ENCODE results near the gene DPP6.

DNA sequence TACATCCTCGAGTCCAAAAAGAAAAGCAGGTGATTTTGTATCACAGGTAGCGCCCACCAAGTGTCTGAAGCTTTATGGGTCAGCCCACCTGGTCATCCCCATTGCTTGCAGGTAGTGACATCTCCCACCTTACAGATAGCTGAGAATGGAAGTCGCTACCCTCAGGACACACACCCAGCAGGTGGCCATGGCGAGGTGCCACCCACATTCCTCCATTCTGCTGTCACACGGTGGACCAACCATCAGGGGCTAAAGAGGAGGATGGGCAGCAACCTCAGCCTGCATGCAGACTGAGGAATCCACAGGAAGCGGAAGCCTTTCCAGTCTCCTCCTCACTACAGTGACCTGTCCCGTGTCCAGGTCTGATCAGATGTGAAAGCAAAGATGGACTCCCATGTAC is 787.9 kb downstream of the DPP6 start:
- no peak for TF ChIP-seq SP1 (IDR thresholded peaks at IDR 0.05)
- TF ChIP-seq TARDBP (IDR thresholded peaks at IDR 0.05) = no peak
- no peak for TF ChIP-seq FOXA1 (IDR thresholded peaks at IDR 0.05)
- TF ChIP-seq, protein P1, sequence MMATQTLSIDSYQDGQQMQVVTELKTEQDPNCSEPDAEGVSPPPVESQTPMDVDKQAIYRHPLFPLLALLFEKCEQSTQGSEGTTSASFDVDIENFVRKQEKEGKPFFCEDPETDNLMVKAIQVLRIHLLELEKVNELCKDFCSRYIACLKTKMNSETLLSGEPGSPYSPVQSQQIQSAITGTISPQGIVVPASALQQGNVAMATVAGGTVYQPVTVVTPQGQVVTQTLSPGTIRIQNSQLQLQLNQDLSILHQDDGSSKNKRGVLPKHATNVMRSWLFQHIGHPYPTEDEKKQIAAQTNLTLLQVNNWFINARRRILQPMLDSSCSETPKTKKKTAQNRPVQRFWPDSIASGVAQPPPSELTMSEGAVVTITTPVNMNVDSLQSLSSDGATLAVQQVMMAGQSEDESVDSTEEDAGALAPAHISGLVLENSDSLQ (IDR thresholded peaks at IDR 0.05) = no peak
- no peak for TF ChIP-seq ELF4 (IDR thresholded peaks at IDR 0.05)
- TF ChIP-seq FOXM1 (IDR thresholded peaks at IDR 0.05; ENCODE audit: borderline replicate concordance) = no peak
- no peak for TF ChIP-seq SUZ12 (IDR thresholded peaks at IDR 0.05)
- no peak for TF ChIP-seq HDGF (IDR thresholded peaks at IDR 0.05; ENCODE audit: borderline replicate concordance)
- TF ChIP-seq ARNT (IDR thresholded peaks at IDR 0.05) = no peak

All from HEK293T (cell line).